NT2/D1 (cell line): ENCODE data around the gene AHCYL2.
A peak's percentile ranks its signal among the peaks of the same experiment; 100 is the strongest.
"Not testable (repeated sequence)": the region's sequence is repeated elsewhere in the genome, so short reads cannot be mapped to it uniquely, and the experiment has no call there.

ENCODE experiments used
- DNase-seq: peaks from one replicate; pipeline ENCODE4 v3.0.0-alpha.2; 2011; ENCODE audit warnings: low read depth, low spot score
- H3K27me3 ChIP-seq: 2 replicates; pipeline ENCODE4 v1.6.0; 2011; ENCODE audit warnings: mild to moderate bottlenecking; ENCODE audit not compliant: insufficient read length, insufficient read depth
- H3K36me3 ChIP-seq: 2 replicates; pipeline ENCODE4 v1.6.1; 2011; ENCODE audit warnings: mild to moderate bottlenecking, low read length, mixed read lengths; ENCODE audit not compliant: insufficient read depth, insufficient read length
- H3K4me1 ChIP-seq: 2 replicates; pipeline ENCODE4 v1.5.1; 2011; ENCODE audit not compliant: insufficient read depth, insufficient read length
- H3K4me3 ChIP-seq: 2 replicates; pipeline ENCODE4 v1.5.1; 2011; ENCODE audit warnings: low read depth; ENCODE audit not compliant: insufficient read length
- H3K9ac ChIP-seq: 2 replicates; pipeline ENCODE4 v1.6.0; 2011; ENCODE audit warnings: low read depth; ENCODE audit not compliant: insufficient read length
- H3K9me3 ChIP-seq: 2 replicates; pipeline ENCODE4 v1.5.1; 2011; ENCODE audit warnings: mild to moderate bottlenecking, low read length; ENCODE audit not compliant: insufficient read depth
- SUZ12 ChIP-seq: IDR thresholded peaks from 2 replicates; pipeline ENCODE4 v1.6.1; 2011; ENCODE audit not compliant: insufficient read length, insufficient read depth; ENCODE audit errors: extremely low read depth
- YY1 ChIP-seq: IDR thresholded peaks from 2 replicates; pipeline ENCODE4 v1.6.1; 2011; ENCODE audit not compliant: insufficient read length, insufficient read depth
- ZNF274 ChIP-seq: IDR thresholded peaks from 2 replicates; pipeline ENCODE4 v1.6.1; 2011; ENCODE audit warnings: mild to moderate bottlenecking, low read depth, low read length

Gene AHCYL2

GRCh38 chr7:129281163-129281562 lies 56.3 kb downstream of the AHCYL2 start:
- DNase-seq = no peak
- TF ChIP-seq SUZ12 (no peak), ZNF274 (no peak), YY1 (no peak)
- Histone ChIP-seq H3K36me3 (no peaks in the 10 kb centered on the region), H3K4me3 (no peak overlapping the region), H3K27me3 (no peaks in the 10 kb centered on the region), H3K9me3 (no peaks in the 10 kb centered on the region), H3K9ac (no peak overlapping the region), H3K4me1 (no peaks in the 10 kb centered on the region)

- no peaks in the 10 kb centered on the region for H3K4me1 ChIP-seq
- H3K4me3 ChIP-seq = no peak overlapping the region
- no peaks in the 10 kb centered on the region for H3K36me3 ChIP-seq
- DNase-seq = no peak
- H3K9me3 ChIP-seq = no peaks in the 10 kb centered on the region
- no peak overlapping the region for H3K9ac ChIP-seq
- H3K27me3 ChIP-seq = no peaks in the 10 kb centered on the region
- TF ChIP-seq YY1 = no peak
These were observed 58.0 kb downstream of the AHCYL2 start for GRCh38 chr7:129282865-129283264.

GRCh38 chr7:129283936-129284335 lies 59.1 kb downstream of the AHCYL2 start:
- no peak overlapping the region for H3K4me3 ChIP-seq
- no peaks in the 10 kb centered on the region for H3K27me3 ChIP-seq
- TF ChIP-seq ZNF274 = no peak
- no peak for TF ChIP-seq YY1
- TF ChIP-seq SUZ12 = no peak
- H3K9me3 ChIP-seq = no peaks in the 10 kb centered on the region
- H3K9ac ChIP-seq = no peak overlapping the region
- H3K4me1 ChIP-seq = no peaks in the 10 kb centered on the region
- H3K36me3 ChIP-seq = no peaks in the 10 kb centered on the region
- no peak for DNase-seq

- Histone ChIP-seq H3K4me3 (no peak overlapping the region), H3K4me1 (no peaks in the 10 kb centered on the region), H3K36me3 (no peaks in the 10 kb centered on the region), H3K27me3 (no peaks in the 10 kb centered on the region), H3K9me3 (no peaks in the 10 kb centered on the region), H3K9ac (no peak overlapping the region)
- no peak for TF ChIP-seq YY1
- TF ChIP-seq SUZ12 = no peak
- no peak for TF ChIP-seq ZNF274
- DNase-seq = no peak
These were observed 60.3 kb downstream of the AHCYL2 start for GRCh38 chr7:129285111-129285510.

- no peaks in the 10 kb centered on the region for H3K27me3 ChIP-seq
- DNase-seq = no peak
- no peaks in the 10 kb centered on the region for H3K36me3 ChIP-seq
- H3K4me1 ChIP-seq = no peaks in the 10 kb centered on the region
- H3K4me3 ChIP-seq = no peak overlapping the region
- H3K9ac ChIP-seq = no peak overlapping the region
- no peaks in the 10 kb centered on the region for H3K9me3 ChIP-seq
- TF ChIP-seq SUZ12 (no peak), YY1 (no peak), ZNF274 (no peak)
These were observed 68.0 kb downstream of the AHCYL2 start for GRCh38 chr7:129292861-129293260.

- Histone ChIP-seq H3K27me3 (no peaks in the 10 kb centered on the region), H3K4me3 (no peak overlapping the region), H3K36me3 (no peaks in the 10 kb centered on the region), H3K9me3 (no peaks in the 10 kb centered on the region), H3K4me1 (no peaks in the 10 kb centered on the region), H3K9ac (no peak overlapping the region)
- DNase-seq = no peak
- TF ChIP-seq SUZ12 (no peak), YY1 (no peak), ZNF274 (no peak)
These were observed 70.2 kb downstream of the AHCYL2 start for GRCh38 chr7:129295015-129295423.

GRCh38 chr7:129298268-129298893 lies 73.6 kb downstream of the AHCYL2 start:
- TF ChIP-seq ZNF274 (no peak), YY1 (no peak), SUZ12 (no peak)
- H3K9me3 ChIP-seq = no peaks in the 10 kb centered on the region
- DNase-seq = peak; percentile 15
- no peak overlapping the region for H3K9ac ChIP-seq
- H3K36me3 ChIP-seq = no peaks in the 10 kb centered on the region
- H3K4me1 ChIP-seq = no peaks in the 10 kb centered on the region
- no peak overlapping the region for H3K4me3 ChIP-seq
- no peaks in the 10 kb centered on the region for H3K27me3 ChIP-seq

- H3K36me3 ChIP-seq = no peaks in the 10 kb centered on the region
- H3K27me3 ChIP-seq = no peaks in the 10 kb centered on the region
- H3K4me3 ChIP-seq = no peak overlapping the region
- no peak for DNase-seq
- H3K9me3 ChIP-seq = no peaks in the 10 kb centered on the region
- H3K9ac ChIP-seq = no peak overlapping the region
- TF ChIP-seq YY1 (no peak), ZNF274 (no peak), SUZ12 (no peak)
- no peaks in the 10 kb centered on the region for H3K4me1 ChIP-seq
These were observed 75.1 kb downstream of the AHCYL2 start for GRCh38 chr7:129299889-129300288.

GRCh38 chr7:129300299-129300698 lies 75.5 kb downstream of the AHCYL2 start:
- H3K4me1 ChIP-seq, H3K9ac ChIP-seq, H3K27me3 ChIP-seq, H3K9me3 ChIP-seq, H3K4me3 ChIP-seq, H3K36me3 ChIP-seq, DNase-seq: not testable (repeated sequence)
